Cerebellar cortex (tissue), 1 donor: ENCODE data around the gene CNKSR1.

ENCODE experiments used
- DNase-seq: peaks from one replicate; pipeline ENCODE4 v3.0.0-alpha.2; 2015; ENCODE audit warnings: low spot score

CNKSR1 gene

DNA sequence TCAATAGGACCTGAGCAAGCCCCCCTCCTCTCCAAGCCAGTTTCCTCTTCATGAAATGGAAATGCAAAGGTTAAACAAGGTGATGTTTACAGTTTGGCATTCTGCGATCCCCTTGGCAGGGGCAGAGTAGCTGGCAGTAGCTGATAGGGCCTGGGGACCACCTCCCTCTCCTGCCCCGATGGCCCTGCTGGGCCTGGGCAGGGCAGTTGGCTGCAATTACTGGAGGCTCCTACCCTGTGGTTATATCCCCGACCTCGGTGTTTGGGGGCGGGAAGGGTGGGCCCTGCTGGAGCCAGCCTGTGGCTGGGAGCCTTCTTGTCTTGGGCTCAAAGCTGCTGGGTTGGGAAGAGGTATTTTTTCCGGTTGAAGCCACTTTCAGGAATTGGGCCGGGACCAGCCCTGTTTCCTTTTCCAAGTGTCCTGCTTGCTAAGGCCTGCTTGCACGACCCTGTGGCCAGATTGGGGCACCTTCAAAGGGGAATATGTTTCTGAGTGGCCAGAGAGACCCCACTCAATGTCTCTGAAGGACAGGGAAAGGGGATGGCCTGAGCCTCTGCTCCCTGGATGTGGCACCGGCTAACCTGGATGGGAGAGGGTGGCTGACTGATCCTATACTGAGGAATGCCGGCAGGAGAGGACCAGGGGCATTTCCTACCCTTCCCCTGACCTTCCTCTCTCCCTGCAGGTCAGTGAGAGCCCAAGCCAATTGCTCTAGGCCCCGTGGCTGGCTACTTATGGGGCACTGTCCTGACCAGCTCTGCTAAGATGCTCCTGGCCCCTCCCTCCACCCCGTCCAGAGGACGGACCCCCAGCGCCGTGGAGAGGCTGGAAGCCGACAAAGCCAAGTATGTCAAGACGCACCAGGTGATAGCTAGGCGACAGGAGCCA lies 16.5 kb upstream of the CNKSR1 start:
- DNase-seq: no peak

- DNase-seq: no peak
Observed at GRCh38 chr1:26161415-26162219, 15.7 kb upstream of the CNKSR1 start.

DNA sequence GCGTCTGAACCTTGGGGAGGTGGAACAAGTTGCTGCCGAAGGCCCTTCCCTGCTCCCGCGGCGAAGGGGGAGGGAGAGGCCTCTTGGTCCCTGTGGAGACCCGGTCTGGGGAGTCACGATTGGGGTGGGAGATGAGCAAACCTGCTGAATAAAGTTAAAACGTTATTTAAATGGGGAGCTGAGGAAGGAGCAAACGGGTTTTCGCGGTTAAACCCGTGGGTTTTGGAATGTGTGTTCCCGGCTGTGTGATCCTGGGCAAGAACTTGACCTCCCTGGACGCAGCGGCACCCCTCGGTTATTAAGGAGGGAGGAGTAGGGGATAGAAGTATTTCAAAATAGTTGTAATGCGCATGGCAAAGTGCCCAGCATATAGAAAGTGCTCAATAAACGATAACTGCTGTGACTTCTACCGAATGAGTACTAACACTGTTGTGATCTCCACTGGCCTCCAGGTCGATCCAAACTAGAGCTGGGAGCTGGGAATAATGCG lies 15.0 kb upstream of the CNKSR1 start:
- DNase-seq: no peak

DNA sequence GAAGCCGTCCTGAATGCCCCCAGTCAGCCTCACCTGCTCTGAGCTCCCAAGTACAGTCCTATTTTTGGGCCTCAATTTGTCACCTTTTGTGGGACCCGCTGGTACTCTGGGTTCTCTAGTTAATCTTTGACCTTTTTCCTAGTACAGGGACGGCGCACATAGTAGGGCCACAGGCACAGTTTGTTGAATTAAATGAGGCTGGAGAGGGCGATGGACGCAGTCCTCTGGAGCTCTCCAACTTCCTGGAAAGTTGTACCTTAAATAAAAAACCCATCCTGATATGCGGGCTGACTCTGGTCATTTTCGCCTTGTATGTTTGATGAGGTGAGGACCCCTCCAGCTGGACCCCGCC lies 13.6 kb upstream of the CNKSR1 start:
- DNase-seq: no peak

DNA sequence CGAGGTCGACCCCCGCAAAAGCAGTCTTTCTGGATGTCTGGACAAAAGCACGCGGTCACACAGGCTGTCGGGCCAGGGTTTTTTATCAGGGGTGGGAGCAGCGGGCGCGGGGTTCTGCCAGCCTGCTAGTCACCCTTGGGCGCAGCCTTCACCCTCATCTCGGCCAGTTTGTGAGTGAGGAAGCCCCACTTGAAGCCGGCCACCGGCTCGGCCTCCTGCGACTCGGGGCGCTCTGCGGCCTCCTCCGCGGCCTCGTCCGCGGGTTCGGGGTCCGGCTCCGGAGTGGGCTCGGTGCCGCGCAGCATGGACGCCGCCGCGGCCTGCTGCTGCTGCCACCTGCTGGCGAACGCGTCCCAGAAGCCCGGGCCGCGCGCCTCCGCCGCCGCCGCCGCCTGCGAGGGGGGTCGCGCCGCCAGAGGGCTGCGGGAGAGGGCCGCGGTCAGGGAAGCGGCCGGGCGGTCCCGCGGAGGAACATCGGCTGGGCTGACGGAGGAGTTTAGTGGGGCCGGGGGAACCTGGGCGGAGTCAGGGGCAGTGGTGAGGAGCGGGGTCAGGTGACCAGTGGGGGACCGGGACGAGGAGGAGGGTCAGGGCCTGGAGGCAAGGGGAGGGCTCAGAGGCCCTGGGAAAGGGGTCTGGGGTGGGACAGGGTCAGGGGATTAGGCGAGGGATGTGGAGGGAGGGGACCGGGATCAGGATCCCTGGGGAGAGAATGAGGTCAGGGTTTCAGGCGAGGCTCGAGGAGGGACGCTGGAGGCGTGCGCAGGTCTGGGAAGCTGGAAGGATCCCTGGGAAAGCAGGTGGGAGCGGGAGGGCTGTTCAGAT lies 13.0 kb upstream of the CNKSR1 start:
- DNase-seq: peak; percentile 31

DNA sequence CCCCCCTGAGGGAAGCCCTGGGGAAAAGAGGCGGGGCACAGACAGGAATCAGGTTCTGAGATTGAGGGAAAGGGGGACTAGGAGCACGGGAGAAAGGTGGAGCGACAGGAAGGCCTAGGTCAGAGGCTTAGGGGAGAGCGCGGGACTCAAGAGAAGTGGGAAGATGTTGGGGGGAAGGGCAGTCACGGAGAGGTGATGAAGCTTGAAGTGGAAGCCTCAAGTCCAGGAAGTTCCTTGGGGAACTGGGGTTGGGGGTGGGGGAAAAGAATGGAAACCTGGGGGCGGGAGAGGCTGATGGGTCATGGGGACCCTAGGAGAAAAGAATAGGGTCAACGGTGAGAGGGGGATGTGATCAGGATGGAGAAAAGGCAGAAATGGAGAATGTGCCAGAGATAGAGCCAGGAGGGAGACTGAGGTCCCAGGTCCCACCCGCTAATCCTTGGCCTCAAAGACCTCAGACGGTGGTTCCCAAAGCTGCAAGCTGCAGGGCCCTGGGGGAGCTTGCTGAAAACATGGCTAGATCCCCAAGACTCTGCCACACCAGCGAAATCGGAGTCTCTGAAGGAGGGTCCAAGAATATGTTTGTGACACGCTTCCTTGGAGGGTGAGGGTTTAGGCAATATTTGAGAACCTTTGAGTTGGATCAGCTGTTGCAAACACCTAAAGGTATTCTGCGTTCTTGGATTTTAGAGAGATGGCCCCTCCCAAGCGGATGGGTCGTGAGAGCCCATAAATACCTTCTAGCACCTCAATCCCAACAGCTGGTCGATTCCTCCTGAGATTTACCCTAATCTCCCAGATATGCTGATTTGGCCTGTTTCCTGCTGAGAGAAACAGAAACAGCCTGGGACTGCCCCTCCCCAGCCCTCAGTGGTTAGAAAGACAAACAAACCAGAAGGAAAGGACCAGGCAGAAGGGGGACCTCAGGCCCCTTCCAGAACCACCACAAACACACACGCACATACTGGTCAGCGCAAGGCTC lies 12.1 kb upstream of the CNKSR1 start:
- DNase-seq: no peak

- DNase-seq: no peak
Observed at GRCh38 chr1:26166719-26167281, 10.5 kb upstream of the CNKSR1 start.

GRCh38 chr1:26168410-26169197 lies 8.7 kb upstream of the CNKSR1 start, which contains the start of gene C1orf232:
Gene C1orf232, minus strand, starts transcription at chr1:26168963. Its CDS starts 464 bp downstream, at chr1:26168499.
- no peak for DNase-seq

DNA sequence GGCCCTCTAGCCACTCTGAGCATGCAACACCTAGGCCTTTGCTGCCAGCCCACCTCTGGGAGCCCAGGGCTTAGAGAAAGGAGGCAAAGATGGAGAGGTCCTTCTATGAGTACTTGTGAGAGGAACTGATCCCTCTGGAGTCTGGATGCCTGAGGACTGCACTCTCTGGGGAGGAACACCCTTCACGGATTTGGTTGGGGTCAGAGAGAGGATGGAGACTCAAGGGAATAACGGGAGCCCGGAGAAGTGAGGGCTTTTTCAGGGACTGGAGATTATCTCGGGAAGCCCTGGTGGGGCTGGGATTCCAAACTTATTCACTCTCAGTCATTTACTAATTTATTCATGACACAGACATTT lies 8.1 kb upstream of the CNKSR1 start:
- DNase-seq: no peak

- DNase-seq: peak; percentile 91
Observed at GRCh38 chr1:26169669-26170471, 7.4 kb upstream of the CNKSR1 start, which contains the start of gene ZNF593. Gene ZNF593, plus strand, starts transcription at chr1:26169908. Its CDS starts 76 bp downstream, at chr1:26169984.

GRCh38 chr1:26170472-26170821 lies 6.8 kb upstream of the CNKSR1 start:
- no peak for DNase-seq

DNA sequence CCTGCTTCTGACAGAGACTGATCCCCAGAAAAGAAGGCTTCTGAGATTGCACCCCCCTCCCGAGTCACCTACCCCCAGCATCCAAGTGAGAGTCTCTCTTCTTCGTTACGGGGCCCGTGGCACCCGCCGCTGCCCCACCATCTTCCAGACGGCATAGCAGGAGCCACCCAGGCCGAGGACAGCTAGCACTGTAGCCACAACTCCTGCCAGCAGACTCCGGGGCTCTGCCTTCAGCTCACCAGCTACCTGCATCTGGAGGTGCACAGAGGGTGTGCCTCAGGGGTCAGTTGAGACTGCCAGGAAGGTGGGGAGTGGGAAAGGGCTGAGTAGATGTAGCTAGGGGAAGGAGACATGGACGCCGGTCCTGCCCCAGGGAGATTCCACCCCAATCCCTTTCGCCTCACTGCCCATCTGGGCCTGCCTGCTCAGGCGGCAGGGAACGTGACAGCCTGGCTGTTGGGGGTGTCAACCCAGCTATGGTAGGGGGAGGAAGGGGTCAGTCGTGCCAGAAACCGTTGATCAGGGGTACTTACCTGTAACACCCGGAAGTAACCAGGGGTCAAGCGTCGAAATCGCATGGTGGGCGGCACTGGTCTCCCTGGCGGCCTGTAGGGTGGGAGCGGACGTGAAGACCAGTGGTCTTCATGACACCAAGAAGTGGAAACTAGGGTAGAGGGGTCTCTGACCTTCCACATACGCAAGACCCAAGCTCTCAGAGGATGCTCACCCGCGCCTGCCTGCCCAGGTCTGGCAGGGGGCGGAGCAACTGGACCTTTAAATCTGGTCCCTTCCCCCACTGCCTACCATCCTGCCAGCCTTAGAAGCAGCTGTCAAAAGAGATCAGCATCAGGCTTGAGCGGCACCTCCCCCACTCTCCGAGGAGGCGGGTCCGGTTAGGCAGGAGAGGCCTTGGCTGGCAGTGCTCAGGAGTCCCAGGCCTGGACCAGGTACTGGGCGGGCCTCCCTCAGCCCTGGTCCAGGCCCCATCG lies 5.9 kb upstream of the CNKSR1 start, which contains the start of gene ZNF593OS:
Gene ZNF593OS (minus strand): TSS at position 749 of the 989 bp plus-strand sequence. CDS start 171 bp downstream, at position 578.
- DNase-seq: no peak

DNA sequence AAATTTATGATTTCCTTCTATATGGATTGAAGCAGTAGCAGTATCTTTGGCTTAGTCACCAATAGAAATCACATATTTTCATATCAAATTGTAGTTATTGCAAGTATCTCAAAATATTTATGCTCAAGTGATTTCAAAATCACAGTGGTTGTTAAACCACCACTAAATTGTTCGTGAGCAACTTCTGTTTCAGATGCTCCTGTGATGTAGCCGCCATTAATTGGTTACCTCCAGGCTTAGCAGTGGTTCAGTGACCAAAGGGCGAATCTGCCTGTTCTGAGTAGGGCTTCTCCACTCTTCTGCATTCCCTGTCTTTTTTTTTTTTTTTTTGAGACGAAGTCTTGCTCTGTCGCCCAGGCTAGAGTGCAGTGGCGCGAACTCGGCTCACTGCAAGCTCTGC lies 1.9 kb upstream of the CNKSR1 start:
- DNase-seq: no peak

- DNase-seq: no peak
Observed at GRCh38 chr1:26180010-26180506, 2.8 kb downstream of the CNKSR1 start.

GRCh38 chr1:26181586-26182382 lies 4.5 kb downstream of the CNKSR1 start:
- no peak for DNase-seq

- no peak for DNase-seq
Observed at GRCh38 chr1:26182383-26182696, 5.0 kb downstream of the CNKSR1 start.

DNA sequence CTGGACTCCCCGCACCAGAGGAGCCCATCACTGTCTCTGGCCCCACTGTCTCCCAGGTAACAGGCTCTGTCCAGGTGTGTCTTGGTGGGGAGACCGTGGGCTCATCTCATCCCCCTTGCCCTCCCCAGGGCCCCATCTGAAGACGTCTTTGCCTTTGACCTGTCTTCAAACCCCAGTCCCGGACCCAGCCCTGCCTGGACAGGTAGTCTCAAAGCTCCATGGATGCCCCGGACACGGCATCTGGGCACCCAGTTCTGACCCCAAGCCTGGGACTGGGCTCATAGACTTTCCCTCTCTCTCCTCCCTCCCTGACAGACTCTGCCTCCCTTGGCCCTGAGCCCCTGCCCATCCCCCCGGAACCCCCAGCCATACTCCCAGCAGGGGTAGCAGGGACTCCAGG lies 6.8 kb downstream of the CNKSR1 start:
- DNase-seq: no peak
